ENCODE data around the gene TMPRSS13. TPM values are rescaled to one million over a fixed set of nuclear protein-coding genes. Genes with fewer than 3 reads are reported as not detected.

The TMPRSS13 gene
- total RNA-seq, 1 donor from 2014 or later: 0.53 TPM

DNA sequence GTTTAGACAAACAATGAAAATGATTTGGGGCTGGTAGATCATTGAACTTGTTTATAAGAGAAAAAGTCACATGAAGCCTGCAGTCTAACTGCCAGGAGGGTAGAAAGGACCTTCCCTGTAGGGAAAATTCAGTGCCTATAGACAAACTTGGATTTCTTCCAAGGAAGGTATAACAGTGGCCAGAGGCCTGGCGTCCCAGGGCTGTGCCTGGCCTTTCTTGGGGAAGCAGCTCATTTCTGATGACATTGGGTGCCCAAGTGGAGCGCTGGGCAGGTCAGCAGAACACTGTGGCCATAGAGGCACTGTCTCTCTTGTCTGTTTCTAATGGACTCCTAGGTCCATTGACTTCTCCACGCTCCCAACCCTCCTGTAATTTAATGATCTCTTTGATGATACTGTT, 46.1 kb downstream of the TMPRSS13 start:
- Histone ChIP-seq H3K36me3 (ENCODE audit: control insufficient read depth, insufficient read depth, low read length) (no peaks in the 10 kb centered on the region), H3K27me3 (ENCODE audit: control insufficient read depth, insufficient read depth, low read length) (peaks cover 22% of the 10 kb centered on the region), H3K4me3 (ENCODE audit: low read depth, low read length) (no peak overlapping the region)
- no peak for TF ChIP-seq CTCF (IDR thresholded peaks at IDR 0.05; ENCODE audit: insufficient read depth, low read length, severe bottlenecking)
- FAIRE-seq (no peak), DNase-seq (ENCODE audit: low read depth) (no peak)

DNA sequence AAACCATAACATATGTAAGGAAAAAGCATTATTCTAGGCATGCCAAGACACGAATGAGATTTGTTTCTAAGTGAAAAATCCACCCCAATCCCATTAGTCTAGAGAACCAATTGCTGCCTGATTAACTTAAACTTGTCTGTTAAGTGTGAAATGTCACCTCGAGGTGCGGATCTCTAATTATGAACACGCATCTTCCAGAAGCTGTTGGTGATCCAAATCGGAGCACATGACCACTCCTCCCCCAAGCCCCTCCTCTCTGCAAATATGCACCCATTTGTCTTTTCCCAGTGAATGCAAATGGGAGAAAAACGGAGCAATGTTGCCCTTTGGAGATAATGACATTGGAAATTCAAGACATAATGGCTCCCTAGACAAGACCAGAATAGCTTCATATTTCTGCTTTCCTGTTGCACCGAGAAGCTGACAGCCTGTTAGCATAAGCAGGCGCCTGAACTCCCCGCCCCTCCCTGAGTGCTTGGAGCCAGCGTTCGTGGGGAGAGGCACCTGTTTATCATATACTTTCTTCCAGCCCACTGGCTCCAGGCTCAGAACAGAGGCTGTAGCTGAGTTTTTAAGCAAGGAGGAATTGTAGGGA, 46.8 kb downstream of the TMPRSS13 start:
- DNase-seq (ENCODE audit: low read depth): no peak
- no peak for FAIRE-seq
- peaks cover 25% of the 10 kb centered on the region for H3K27me3 ChIP-seq (ENCODE audit: control insufficient read depth, insufficient read depth, low read length)
- H3K36me3 ChIP-seq (ENCODE audit: control insufficient read depth, insufficient read depth, low read length): no peaks in the 10 kb centered on the region
- TF ChIP-seq CTCF (IDR thresholded peaks at IDR 0.05; ENCODE audit: insufficient read depth, low read length, severe bottlenecking): no peak
- no peak overlapping the region for H3K4me3 ChIP-seq (ENCODE audit: low read depth, low read length)

- FAIRE-seq (no peak), DNase-seq (ENCODE audit: low read depth) (no peak)
- Histone ChIP-seq H3K36me3 (ENCODE audit: control insufficient read depth, insufficient read depth, low read length) (no peaks in the 10 kb centered on the region), H3K27me3 (ENCODE audit: control insufficient read depth, insufficient read depth, low read length) (peaks cover 32% of the 10 kb centered on the region), H3K4me3 (ENCODE audit: low read depth, low read length) (no peak overlapping the region)
- TF ChIP-seq CTCF (IDR thresholded peaks at IDR 0.05; ENCODE audit: insufficient read depth, low read length, severe bottlenecking): no peak
Observed at GRCh38 chr11:117881217-117881616, 48.0 kb downstream of the TMPRSS13 start.

GRCh38 chr11:117879516-117880480, 49.4 kb downstream of the TMPRSS13 start:
- no peaks in the 10 kb centered on the region for H3K36me3 ChIP-seq (ENCODE audit: control insufficient read depth, insufficient read depth, low read length)
- DNase-seq (ENCODE audit: low read depth) (no peak), FAIRE-seq (peak; percentile 50)
- no peak for TF ChIP-seq CTCF (IDR thresholded peaks at IDR 0.05; ENCODE audit: insufficient read depth, low read length, severe bottlenecking)
- H3K27me3 ChIP-seq (ENCODE audit: control insufficient read depth, insufficient read depth, low read length): peaks cover 44% of the 10 kb centered on the region
- H3K4me3 ChIP-seq (ENCODE audit: low read depth, low read length): no peak overlapping the region

DNA sequence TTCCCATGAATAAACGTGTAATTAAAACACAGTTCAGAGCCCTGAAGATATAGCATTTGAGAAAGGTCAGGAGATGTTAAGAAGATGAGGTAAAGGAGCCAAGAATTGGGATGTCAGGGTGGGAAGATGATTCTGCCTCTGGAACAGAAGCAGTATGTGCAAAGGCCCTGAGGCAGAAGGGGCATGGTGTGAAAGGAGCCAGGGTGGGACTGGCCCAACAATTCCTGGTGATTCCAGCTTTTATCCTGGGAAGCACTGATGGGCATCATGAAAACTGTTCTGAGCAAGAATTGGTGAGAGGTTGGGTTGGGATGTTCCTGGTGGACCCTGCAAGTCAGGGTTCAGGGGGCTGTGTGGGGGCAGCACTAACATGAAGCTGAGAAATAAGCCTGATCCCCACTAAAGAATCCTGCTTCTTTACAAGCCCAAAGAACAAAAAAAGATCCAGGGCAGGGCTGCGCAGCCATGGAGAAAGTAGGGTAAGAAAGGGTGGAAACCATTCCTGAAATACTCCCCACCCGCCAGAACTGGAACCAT, 50.2 kb downstream of the TMPRSS13 start:
- Histone ChIP-seq H3K27me3 (ENCODE audit: control insufficient read depth, insufficient read depth, low read length) (peaks cover 50% of the 10 kb centered on the region), H3K36me3 (ENCODE audit: control insufficient read depth, insufficient read depth, low read length) (no peaks in the 10 kb centered on the region), H3K4me3 (ENCODE audit: low read depth, low read length) (no peak overlapping the region)
- DNase-seq (ENCODE audit: low read depth): no peak
- TF ChIP-seq CTCF (IDR thresholded peaks at IDR 0.05; ENCODE audit: insufficient read depth, low read length, severe bottlenecking): no peak
- no peak for FAIRE-seq
